Measurements from ENCODE around the gene CYFIP1. TPM values are rescaled to one million over a fixed set of nuclear protein-coding genes. Genes with fewer than 3 reads are reported as not detected.

CYFIP1 gene
- total and polyA plus RNA-seq, 2 of the 8 experiments (the other 6 are each of a cell fraction or from before 2014, with no cell fraction given), result 38.6 to 81.7 TPM

DNA sequence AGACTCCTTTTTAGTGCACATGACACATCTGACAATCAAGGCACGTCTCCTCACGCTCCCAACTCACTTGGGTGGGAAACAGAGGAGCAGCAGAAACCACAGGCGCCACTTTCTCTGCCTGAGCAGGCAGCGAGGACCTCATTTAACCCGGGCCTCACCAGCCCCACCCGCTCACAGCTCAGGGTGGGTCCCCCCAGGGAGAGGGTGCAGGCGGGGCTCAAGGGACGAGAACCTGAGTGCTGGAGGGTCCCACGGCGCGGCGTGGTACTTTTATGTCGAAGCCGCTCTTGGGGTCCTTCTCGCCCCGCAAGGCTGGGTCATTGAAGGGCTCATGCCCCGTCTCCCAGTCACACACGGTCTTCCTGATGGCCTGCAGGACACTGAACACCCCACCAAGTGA, 62.6 kb downstream of the CYFIP1 start:
- H3K56ac ChIP-seq (replicated peaks; ENCODE audit: insufficient read length, low read depth, low read length), result no peak overlapping the region
- FAIRE-seq, result no peak
- H2BK15ac ChIP-seq (ENCODE audit: low read length), result no peak overlapping the region
- TF ChIP-seq MAFK (IDR thresholded peaks at IDR 0.05; ENCODE audit: low read depth, low read length) (no peak), CEBPB (IDR thresholded peaks at IDR 0.05; ENCODE audit: low read depth, low read length) (no peak), KDM4A (IDR thresholded peaks at IDR 0.05; ENCODE audit: low read depth, low read length, severe bottlenecking) (no peak), ASH2L (IDR thresholded peaks at IDR 0.05; ENCODE audit: low read length) (no peak), RXRA (IDR thresholded peaks at IDR 0.05; ENCODE audit: insufficient read depth, low read depth, low read length) (no peak), SAP30 (IDR thresholded peaks at IDR 0.05; ENCODE audit: insufficient read depth, insufficient replicate concordance, low read length) (no peak), RBBP5 (IDR thresholded peaks at IDR 0.05; ENCODE audit: borderline replicate concordance, low read depth, low read length) (no peak), CHD2 (IDR thresholded peaks at IDR 0.05; ENCODE audit: low read length) (no peak), SP2 (IDR thresholded peaks at IDR 0.05; ENCODE audit: low read length) (no peak), TAF7 (optimal IDR thresholded peaks at IDR 0.05; ENCODE audit: borderline replicate concordance, low read depth, low read length) (no peak)

More for the DNA sequence above, 62.6 kb downstream of the CYFIP1 start:
- peaks cover 0 to 6% of the 10 kb centered on the region in 2 experiments for H4K20me1 ChIP-seq (replicated peaks in 1 of 2; ENCODE audit: control insufficient read depth in 1 of 2, insufficient read depth in 2 of 2, low read length in 2 of 2)
- no peak overlapping the region for H3K27ac ChIP-seq (ENCODE audit: low read depth, low read length)
- H3K23me2 ChIP-seq (ENCODE audit: low read depth, low read length), result no peaks in the 10 kb centered on the region
- ChIA-PET POLR2A (ENCODE audit: partially characterized antibody) (no interaction called here), CTCF (ENCODE audit: partially characterized antibody) (no interaction called here)
- no peaks in the 10 kb centered on the region for H3K27me3 ChIP-seq (replicated peaks in 1 of 4; ENCODE audit: control insufficient read depth in 3 of 4, extremely low read depth in 1 of 4, insufficient read depth in 3 of 4, low read length in 3 of 4)
- no peak overlapping the region for H3K14ac ChIP-seq (ENCODE audit: insufficient read length)
- DNase-seq (ENCODE audit: low read depth in 1 of 2, low spot score in 2 of 2), result no peak
- no peaks in the 10 kb centered on the region for H3K79me2 ChIP-seq (ENCODE audit: control insufficient read depth in 1 of 2, insufficient read depth in 2 of 2, low read length in 2 of 2)
- no peak overlapping the region for H2BK20ac ChIP-seq (ENCODE audit: low read length)
- no peak overlapping the region for H3K4ac ChIP-seq (replicated peaks; ENCODE audit: insufficient read length, low read depth, low read length)
- H3K79me1 ChIP-seq (ENCODE audit: low read depth, low read length), result no peaks in the 10 kb centered on the region
- no peak overlapping the region for H4K8ac ChIP-seq (ENCODE audit: extremely low read depth, insufficient read depth, low read length)
- H4K5ac ChIP-seq (ENCODE audit: insufficient read length, low read depth, low read length), result no peak overlapping the region
- 96% methylated on average over 15 of the region's 18 CpGs; no CpG with 5 or more reads in 1 of the 2 experiments for WGBS, 2 experiments (ENCODE audit: extremely low coverage in 1 of 2, insufficient coverage in 1 of 2, insufficient read length in 1 of 2, insufficient replicate concordance in 2 of 2, low coverage in 1 of 2, low lambda C conversion rate in 2 of 2, missing lambda C conversion rate in 1 of 2)
- no peak overlapping the region for H2BK5ac ChIP-seq (ENCODE audit: low read depth, low read length)
- H3K36me3 ChIP-seq (ENCODE audit: control insufficient read depth in 2 of 4, insufficient read depth in 4 of 4, low read length in 3 of 4), result peaks cover 0 to 4% (median 0%) of the 10 kb centered on the region in 4 experiments; a peak in 3 of 8 replicates
- H4K91ac ChIP-seq (replicated peaks; ENCODE audit: insufficient read length, low read length), result no peak overlapping the region
- no peak overlapping the region for H3K23ac ChIP-seq (ENCODE audit: insufficient read length)
- no peaks in the 10 kb centered on the region for H3K4me1 ChIP-seq (replicated peaks in 1 of 4; ENCODE audit: control insufficient read depth in 3 of 4, insufficient read depth in 4 of 4, low read length in 3 of 4)
- H2AFZ ChIP-seq (ENCODE audit: low read length), result no peak overlapping the region
- no peak overlapping the region for H2BK12ac ChIP-seq (ENCODE audit: low read depth, low read length)
- H2AK5ac ChIP-seq (ENCODE audit: low read depth, low read length), result no peak overlapping the region
- no peak overlapping the region for H2BK120ac ChIP-seq (replicated peaks; ENCODE audit: low read depth, low read length)
- no peak overlapping the region for H3K4me2 ChIP-seq (ENCODE audit: insufficient read depth in 1 of 2, low read depth in 2 of 2, low read length in 2 of 2)
- no peak overlapping the region for H3K9ac ChIP-seq (replicated peaks in 1 of 4; ENCODE audit: extremely low read depth in 1 of 4, low read depth in 3 of 4, low read length in 3 of 4)
- H3K9me3 ChIP-seq (ENCODE audit: insufficient read depth in 2 of 2, low read depth in 1 of 2, low read length in 1 of 2), result no peaks in the 10 kb centered on the region
- no peak overlapping the region for H3K4me3 ChIP-seq (ENCODE audit: extremely low read depth in 1 of 4, insufficient read depth in 2 of 4, low read depth in 3 of 4, low read length in 4 of 4)
- H3K18ac ChIP-seq (ENCODE audit: extremely low read depth, low read length), result no peak overlapping the region

Data from H1 (cell line).